C4-2B (cell line): ENCODE measurements around the gene DXO.
"Not testable (repeated sequence)": the region's sequence is repeated elsewhere in the genome, so short reads cannot be mapped to it uniquely, and the experiment has no call there.

Source experiments
- H3K27ac ChIP-seq: fragments of 450-650 bp; 2 replicates; pipeline ENCODE4 v1.5.1; 2017
- ZFX ChIP-seq: fragments of 450-650 bp; IDR thresholded peaks from 2 replicates; pipeline ENCODE4 v1.6.1; 2017
- TF ChIP-seq, protein P1 (sequence below): fragments of 450-650 bp; conservative IDR thresholded peaks from 2 replicates; pipeline ENCODE4 v1.5.1; 2017; ENCODE audit warnings: mild to moderate bottlenecking

The DXO gene

DNA sequence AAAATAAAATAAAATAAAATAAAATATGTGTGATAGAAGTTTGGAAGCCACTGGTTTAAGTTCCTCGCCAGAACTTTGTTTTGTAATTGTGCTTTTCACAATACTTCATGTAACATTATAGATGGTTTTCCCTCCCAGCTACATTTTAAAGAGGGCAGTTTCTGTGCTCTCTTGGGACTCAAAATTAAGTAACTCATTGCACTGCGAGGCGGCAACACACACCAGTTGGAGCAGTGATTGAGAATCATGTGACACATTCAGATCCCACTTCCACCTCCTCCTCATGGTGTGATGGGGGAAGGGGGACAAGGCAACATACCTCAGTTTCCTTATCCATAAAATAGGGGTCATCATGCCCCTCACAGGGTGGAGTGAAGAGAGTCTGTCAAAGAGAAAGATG lies 36.9 kb downstream of the DXO start:
- no peak for TF ChIP-seq ZFX
- TF ChIP-seq, protein P1, sequence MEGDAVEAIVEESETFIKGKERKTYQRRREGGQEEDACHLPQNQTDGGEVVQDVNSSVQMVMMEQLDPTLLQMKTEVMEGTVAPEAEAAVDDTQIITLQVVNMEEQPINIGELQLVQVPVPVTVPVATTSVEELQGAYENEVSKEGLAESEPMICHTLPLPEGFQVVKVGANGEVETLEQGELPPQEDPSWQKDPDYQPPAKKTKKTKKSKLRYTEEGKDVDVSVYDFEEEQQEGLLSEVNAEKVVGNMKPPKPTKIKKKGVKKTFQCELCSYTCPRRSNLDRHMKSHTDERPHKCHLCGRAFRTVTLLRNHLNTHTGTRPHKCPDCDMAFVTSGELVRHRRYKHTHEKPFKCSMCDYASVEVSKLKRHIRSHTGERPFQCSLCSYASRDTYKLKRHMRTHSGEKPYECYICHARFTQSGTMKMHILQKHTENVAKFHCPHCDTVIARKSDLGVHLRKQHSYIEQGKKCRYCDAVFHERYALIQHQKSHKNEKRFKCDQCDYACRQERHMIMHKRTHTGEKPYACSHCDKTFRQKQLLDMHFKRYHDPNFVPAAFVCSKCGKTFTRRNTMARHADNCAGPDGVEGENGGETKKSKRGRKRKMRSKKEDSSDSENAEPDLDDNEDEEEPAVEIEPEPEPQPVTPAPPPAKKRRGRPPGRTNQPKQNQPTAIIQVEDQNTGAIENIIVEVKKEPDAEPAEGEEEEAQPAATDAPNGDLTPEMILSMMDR, result no peak
- H3K27ac ChIP-seq, result no peak overlapping the region

DNA sequence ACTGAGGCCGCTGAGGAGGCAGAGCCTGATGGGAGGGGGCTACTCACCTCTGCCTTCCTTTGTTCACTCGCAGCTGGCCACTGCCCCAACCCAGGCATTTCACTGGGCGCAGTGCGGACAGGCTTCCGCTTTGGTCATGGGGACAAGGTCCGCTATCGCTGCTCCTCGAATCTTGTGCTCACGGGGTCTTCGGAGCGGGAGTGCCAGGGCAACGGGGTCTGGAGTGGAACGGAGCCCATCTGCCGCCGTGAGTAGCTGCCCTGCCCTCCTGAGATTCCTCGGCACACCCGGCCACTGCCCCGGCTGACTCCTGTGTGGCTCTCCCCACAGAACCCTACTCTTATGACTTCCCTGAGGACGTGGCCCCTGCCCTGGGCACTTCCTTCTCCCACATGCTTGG lies 38.4 kb downstream of the DXO start:
- no peak overlapping the region for H3K27ac ChIP-seq
- TF ChIP-seq ZFX, result no peak
- TF ChIP-seq, protein P1, result no peak

DNA sequence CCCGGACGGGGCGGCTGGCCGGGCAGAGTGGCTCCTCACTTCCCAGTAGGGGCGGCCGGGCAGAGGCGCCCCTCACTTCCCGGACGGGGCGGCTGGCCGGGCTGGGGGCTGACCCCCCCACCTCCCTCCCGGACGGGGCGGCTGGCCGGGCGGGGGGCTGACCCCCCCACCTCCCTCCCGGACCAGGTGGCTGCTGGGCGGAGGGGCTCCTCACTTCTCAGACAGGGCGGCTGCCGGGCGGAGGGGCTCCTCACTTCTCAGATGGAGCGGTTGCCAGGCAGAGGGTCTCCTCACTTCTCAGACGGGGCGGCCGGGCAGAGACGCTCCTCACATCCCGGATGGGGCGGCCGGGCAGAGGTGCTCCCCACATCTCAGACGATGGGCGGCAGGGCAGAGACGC lies 39.8 kb downstream of the DXO start:
- not testable (repeated sequence) for H3K27ac ChIP-seq

DNA sequence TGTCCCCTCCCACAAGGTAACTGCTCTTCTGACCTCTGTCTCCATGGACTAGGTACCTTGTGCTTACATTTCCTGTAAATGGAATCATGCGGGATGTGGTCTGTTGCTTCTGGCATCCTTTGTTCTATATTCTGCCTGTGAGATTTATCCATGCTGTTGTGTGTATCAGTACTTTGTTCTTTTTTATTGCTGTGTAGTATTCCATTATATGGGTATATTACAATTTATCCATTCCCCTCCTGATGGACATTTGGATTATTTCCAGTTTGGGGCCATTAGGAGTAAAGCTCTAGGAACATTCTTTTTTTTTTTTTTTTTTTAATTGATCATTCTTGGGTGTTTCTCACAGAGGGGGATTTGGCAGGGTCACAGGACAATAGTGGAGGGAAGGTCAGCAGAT lies 41.0 kb downstream of the DXO start:
- TF ChIP-seq ZFX, result no peak
- TF ChIP-seq, protein P1, result no peak
- no peak overlapping the region for H3K27ac ChIP-seq

DNA sequence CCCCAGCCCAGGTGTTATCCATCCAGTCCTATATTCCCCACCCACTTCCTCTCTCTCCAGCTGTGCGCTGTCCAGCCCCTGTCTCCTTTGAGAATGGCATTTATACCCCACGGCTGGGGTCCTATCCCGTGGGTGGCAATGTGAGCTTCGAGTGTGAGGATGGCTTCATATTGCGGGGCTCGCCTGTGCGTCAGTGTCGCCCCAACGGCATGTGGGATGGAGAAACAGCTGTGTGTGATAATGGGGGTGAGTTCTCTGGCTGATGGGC lies 43.3 kb downstream of the DXO start:
- TF ChIP-seq, protein P1, result no peak
- TF ChIP-seq ZFX, result no peak
- no peak overlapping the region for H3K27ac ChIP-seq

DNA sequence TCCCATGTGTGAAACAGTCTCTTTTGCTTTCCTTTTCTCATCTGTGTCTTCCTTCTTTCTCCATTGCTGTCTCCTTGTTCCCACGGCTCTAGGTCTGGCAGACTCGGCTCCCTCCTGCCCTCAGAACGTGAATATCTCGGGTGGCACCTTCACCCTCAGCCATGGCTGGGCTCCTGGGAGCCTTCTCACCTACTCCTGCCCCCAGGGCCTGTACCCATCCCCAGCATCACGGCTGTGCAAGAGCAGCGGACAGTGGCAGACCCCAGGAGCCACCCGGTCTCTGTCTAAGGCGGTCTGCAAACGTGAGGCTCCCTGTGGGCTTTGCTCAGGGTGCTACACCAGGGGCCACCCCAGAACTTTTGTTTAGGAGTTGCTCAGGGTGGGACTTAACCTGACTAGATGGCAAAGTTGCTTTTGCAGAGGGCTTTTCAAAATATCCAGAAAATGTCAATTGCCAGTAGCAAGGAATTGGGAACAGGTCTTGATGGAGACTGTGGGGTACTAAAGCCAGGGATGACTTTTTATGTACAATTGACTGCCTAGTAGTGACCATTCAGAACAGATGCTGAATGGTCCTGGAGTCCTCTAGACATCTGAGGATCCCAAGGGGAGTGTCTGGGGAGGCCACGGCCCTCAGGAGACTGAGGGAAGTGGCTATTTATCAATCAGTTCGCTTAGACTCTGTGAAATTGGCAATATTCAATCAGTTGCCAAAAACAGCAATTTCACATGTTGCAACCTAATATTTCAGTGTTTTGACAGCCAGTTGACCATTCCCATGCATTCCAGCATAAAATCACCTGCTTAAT lies 43.9 kb downstream of the DXO start:
- H3K27ac ChIP-seq, result no peak overlapping the region
- TF ChIP-seq, protein P1, result no peak
- TF ChIP-seq ZFX, result no peak

DNA sequence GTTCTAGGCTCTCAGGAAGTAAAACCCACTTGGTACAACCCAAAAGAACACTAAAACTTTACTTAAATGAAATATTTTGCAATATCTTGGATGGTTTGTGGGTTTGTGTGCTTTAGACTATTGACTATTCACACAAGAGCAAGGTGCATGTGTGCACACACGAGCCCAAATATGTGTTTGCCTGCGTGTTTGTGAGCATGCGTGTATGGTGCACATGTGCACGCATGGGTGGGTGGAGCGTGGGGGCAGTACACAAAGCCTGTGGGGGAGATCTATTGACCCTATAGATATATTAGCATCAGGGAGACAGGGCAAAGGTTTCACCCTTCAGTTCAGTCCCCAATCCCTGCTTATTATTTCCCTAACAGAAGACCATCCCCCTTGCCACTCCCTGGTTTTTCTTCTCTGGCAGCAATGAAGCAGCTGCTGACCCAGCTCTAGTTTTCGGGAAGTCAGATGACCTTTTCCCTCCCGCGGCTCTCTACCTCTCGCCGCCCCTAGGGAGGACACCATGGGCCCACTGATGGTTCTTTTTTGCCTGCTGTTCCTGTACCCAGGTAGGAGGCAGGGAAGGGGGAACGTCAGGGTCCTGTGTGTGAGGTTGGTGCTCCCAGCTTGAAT lies 44.6 kb downstream of the DXO start, which contains the start of gene C2:
Gene C2, plus strand, starts transcription at position 476 of the 621 bp plus-strand sequence. Its CDS starts 36 bp downstream, at position 512.
- H3K27ac ChIP-seq, result no peak within 1 kb of the TSS
- TF ChIP-seq, protein P1, result no peak
- no peak for TF ChIP-seq ZFX

DNA sequence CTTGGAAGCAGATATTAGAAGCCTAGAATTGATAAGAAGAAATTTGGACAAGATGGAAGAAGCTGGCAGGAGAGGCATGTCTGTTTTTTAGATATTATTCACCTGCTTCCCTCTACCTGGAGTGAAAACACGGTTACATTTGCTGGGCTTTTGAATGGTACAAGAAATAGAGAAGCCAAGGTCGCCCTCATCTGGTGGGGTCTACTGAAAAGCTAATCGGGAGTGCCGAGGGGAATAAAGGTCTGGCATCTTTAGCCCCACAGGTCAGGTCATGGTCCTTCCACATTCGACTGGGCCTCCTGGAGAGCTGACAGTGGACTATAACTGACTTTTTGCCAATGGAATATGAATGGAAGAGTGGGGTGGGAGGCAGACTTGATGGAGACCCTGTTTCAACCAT lies 49.0 kb downstream of the DXO start:
- TF ChIP-seq ZFX, result no peak
- TF ChIP-seq, protein P1, result no peak
- H3K27ac ChIP-seq, result no peak overlapping the region
